DND-41 (cell line): ENCODE data around the gene AGAP2.

Experiments
- ATAC-seq: fragments of 200-7000 bp; cut with Tn5 transposase; 3 replicates; pipeline ENCODE4 v1.9.1; 2021; ENCODE audit warnings: low read depth; ENCODE audit not compliant: insufficient read depth
- DNase-seq: peaks from one replicate; pipeline ENCODE4 v3.0.0-alpha.2; 2020
- H2AFZ ChIP-seq: 2 replicates; pipeline ENCODE4 v1.6.0; 2012; ENCODE audit warnings: low read depth, low read length
- H3K27ac ChIP-seq: 2 replicates; pipeline ENCODE4 v1.5.1; 2012; ENCODE audit warnings: low read length, inconsistent platforms
- H3K27me3 ChIP-seq: fragments of 200-600 bp; sonication (generic); 2 replicates; pipeline ENCODE4 v1.6.0; 2012; ENCODE audit warnings: low read length, mild to moderate bottlenecking, inconsistent platforms; ENCODE audit not compliant: insufficient read depth, poor library complexity
- H3K36me3 ChIP-seq: 2 replicates; pipeline ENCODE4 v1.5.1; 2012; ENCODE audit warnings: low read length, inconsistent platforms; ENCODE audit not compliant: insufficient read depth
- H3K4me1 ChIP-seq: 2 replicates; pipeline ENCODE4 v1.5.1; 2012; ENCODE audit warnings: mild to moderate bottlenecking, low read length; ENCODE audit not compliant: insufficient read depth
- H3K4me2 ChIP-seq: 2 replicates; pipeline ENCODE4 v1.6.0; 2012; ENCODE audit warnings: mild to moderate bottlenecking, moderate library complexity, low read length, inconsistent platforms; ENCODE audit not compliant: insufficient read depth
- H3K4me3 ChIP-seq, 2 experiments: fragments of 200-600 bp in 1 of 2; shearing (Covaris generic) in 1 of 2; 2 replicates each; pipeline ENCODE4 v1.5.1; 2012 to 2016; ENCODE audit warnings: inconsistent platforms in 2 of 2, low read length in 2 of 2, mild to moderate bottlenecking in 2 of 2, low read depth in 1 of 2, moderate library complexity in 1 of 2
- H3K79me2 ChIP-seq: 2 replicates; pipeline ENCODE4 v1.6.0; 2012; ENCODE audit warnings: low read length, inconsistent platforms; ENCODE audit not compliant: insufficient read depth
- H3K9ac ChIP-seq: 2 replicates; pipeline ENCODE4 v1.6.0; 2012; ENCODE audit warnings: low read depth, mild to moderate bottlenecking, inconsistent platforms, low read length, moderate library complexity
- H3K9me3 ChIP-seq: 2 replicates; pipeline ENCODE4 v1.5.1; 2012; ENCODE audit warnings: low read length, moderate library complexity, mild to moderate bottlenecking, inconsistent platforms; ENCODE audit not compliant: insufficient read depth, severe bottlenecking
- H4K20me1 ChIP-seq: 2 replicates; pipeline ENCODE4 v1.6.0; 2012; ENCODE audit warnings: low read length; ENCODE audit not compliant: insufficient read depth
- EZH2 ChIP-seq: IDR thresholded peaks from 3 replicates; pipeline ENCODE4 v1.6.1; 2012; ENCODE audit warnings: borderline replicate concordance, low read depth, mild to moderate bottlenecking, moderate library complexity, low read length, inconsistent platforms; ENCODE audit not compliant: severe bottlenecking
- TF ChIP-seq, protein P1 (sequence below): IDR thresholded peaks from 2 replicates; pipeline ENCODE4 v1.5.1; 2012; ENCODE audit warnings: borderline replicate concordance, low read length, moderate library complexity, mild to moderate bottlenecking; ENCODE audit not compliant: poor library complexity, severe bottlenecking; ENCODE audit errors: extremely low read depth

The AGAP2 gene

DNA sequence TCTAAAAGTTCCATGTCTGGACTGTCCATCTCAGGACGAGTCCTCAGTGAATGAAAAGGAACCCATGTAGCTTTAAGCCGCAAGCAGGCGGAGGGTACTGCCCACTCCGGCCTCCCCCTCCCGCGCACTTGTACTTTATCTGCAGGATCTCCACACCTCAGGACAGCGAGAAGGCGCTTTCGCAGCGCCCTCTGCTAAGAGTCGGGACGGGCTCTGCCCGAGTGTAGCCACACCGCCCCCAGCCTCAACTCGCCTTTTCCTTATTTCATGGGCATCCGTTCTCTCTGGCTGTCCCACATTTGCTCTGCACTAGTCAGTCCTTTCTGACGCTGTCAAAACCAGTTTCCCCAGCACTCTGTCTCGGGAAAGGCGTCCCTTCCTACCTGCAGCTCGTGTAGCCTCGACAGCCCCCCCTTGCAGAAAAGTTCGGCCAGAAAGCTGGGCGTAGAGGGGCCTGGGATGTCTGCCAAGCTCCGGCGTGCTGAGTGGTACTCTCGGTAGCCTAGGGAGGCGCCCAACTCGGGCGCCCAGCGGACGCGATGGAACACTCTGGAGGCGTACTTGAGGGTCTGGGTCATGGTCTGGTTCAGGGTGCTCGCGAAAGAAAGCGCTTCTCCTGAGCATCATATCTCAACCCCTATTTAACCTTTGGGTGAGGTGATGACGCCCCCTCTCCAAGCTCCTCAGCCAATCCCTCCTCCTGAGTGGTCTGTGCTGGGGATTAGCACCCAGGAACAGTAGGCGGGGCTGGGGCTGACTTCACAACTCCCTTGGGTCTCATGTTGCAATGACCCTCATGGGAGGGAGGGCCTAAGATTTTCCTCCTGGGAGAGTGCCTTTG lies 28.1 kb upstream of the AGAP2 start, which contains the start of gene CYP27B1:
CYP27B1 (minus strand) TSS at position 615 of the 841 bp plus-strand sequence; CDS start at position 578, 37 bp downstream.
- no peak within 1 kb of the TSS for H3K4me3 ChIP-seq
- peaks cover 29% of the 10 kb centered on the region for H3K36me3 ChIP-seq
- no peak for DNase-seq
- peaks cover 12% of the 10 kb centered on the region for H3K4me1 ChIP-seq
- peak within 1 kb of the TSS; percentile 6; the same call in 1 of the 2 replicates for H3K9ac ChIP-seq
- no peaks in the 10 kb centered on the region for H3K27me3 ChIP-seq
- no peaks in the 10 kb centered on the region for H4K20me1 ChIP-seq
- no peak within 1 kb of the TSS for H3K27ac ChIP-seq
- H3K4me2 ChIP-seq: no peak within 1 kb of the TSS
- TF ChIP-seq, protein P1, sequence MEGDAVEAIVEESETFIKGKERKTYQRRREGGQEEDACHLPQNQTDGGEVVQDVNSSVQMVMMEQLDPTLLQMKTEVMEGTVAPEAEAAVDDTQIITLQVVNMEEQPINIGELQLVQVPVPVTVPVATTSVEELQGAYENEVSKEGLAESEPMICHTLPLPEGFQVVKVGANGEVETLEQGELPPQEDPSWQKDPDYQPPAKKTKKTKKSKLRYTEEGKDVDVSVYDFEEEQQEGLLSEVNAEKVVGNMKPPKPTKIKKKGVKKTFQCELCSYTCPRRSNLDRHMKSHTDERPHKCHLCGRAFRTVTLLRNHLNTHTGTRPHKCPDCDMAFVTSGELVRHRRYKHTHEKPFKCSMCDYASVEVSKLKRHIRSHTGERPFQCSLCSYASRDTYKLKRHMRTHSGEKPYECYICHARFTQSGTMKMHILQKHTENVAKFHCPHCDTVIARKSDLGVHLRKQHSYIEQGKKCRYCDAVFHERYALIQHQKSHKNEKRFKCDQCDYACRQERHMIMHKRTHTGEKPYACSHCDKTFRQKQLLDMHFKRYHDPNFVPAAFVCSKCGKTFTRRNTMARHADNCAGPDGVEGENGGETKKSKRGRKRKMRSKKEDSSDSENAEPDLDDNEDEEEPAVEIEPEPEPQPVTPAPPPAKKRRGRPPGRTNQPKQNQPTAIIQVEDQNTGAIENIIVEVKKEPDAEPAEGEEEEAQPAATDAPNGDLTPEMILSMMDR: no peak
- TF ChIP-seq EZH2: no peak
- ATAC-seq: no peak
- no peak within 1 kb of the TSS for H2AFZ ChIP-seq
- H3K9me3 ChIP-seq: no peaks in the 10 kb centered on the region
- H3K79me2 ChIP-seq: peaks cover 10% of the 10 kb centered on the region

DNA sequence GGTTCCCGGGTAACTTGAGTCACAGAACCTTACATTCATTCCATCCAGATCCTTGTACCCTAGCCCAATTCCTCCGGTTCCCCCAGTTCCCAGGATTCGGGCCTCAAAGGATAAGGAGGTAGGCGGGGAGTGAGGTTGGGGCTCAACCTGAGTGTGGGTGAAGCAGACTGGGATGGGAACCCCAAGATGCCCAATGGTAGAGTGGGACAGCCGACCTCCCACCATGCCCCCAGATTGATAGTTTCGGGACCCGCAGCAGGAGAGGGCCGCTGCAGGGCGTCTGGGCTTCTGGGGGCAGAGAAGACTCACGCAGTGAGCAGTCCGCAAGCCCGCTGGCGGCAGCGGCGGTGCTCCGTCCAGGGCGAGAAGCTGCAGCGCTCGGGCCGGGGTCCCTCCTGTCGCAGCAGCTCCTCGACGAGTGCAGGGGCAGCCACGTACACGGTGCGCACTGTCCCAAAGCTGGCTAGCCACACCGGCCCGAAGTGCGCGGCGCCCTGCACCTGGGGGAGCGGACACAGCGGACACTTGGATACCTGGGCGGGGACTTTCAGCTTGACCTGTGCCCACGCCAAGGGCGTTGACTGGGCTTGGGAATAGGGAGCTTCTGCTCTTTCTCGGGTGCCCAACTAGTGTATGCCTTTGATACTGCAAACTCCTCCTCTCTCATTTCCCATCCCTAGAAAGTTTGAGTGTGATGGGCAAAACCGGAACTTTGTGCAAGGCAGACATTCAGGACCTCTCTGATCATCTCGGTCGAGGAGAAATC lies 27.3 kb upstream of the AGAP2 start:
- Histone ChIP-seq H3K36me3 (peaks cover 28% of the 10 kb centered on the region), H3K4me3 (no peak overlapping the region), H3K4me2 (no peak overlapping the region), H2AFZ (no peak overlapping the region), H3K27ac (no peak overlapping the region), H4K20me1 (peaks cover under 1% of the 10 kb centered on the region; the same call in 1 of the 2 replicates), H3K4me1 (peaks cover 6% of the 10 kb centered on the region), H3K9ac (no peak overlapping the region), H3K9me3 (no peaks in the 10 kb centered on the region), H3K27me3 (no peaks in the 10 kb centered on the region), H3K79me2 (peaks cover 3% of the 10 kb centered on the region; the same call in 1 of the 2 replicates)
- no peak for TF ChIP-seq EZH2
- TF ChIP-seq, protein P1: no peak
- ATAC-seq (no peak), DNase-seq (no peak)

DNA sequence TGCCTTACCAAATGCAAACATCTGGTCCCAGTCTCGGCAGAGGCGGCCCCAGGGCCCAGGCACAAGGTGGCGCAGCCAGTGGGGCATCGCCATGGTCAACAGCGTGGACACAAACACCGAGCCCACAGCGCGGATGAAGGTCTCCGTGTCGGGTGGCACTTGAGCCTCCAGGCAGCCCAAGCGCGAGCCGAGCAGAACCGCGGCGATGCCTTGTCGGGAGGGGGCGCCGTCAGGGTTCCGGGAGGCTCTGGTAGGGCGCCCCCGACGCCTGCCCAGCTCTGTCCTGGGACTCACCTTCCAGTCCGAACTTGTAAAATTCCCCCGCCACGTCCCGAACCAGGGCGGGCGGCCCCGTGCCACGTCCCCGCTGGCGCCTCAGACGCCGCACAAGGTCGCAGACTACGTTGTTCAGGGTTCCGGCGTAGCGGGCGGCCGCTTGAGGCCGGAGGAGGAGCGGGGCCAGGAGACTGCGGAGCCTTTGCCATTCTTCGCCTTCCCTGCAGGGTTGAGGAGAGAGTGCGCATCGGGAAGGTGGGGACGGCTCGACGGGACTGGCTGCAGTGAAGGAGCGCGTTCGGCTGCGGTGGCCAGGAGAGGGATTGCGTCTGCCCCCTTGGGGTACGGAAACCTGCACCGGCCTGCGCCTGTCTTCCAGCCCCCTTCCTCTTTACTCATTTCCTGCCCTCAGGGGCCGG lies 26.6 kb upstream of the AGAP2 start:
- Histone ChIP-seq H3K4me1 (no peaks in the 10 kb centered on the region), H3K9ac (no peak overlapping the region), H4K20me1 (peaks cover 8% of the 10 kb centered on the region; the same call in 1 of the 2 replicates), H3K27me3 (no peaks in the 10 kb centered on the region), H3K36me3 (peaks cover 28% of the 10 kb centered on the region), H3K4me3 (no peak overlapping the region), H3K9me3 (no peaks in the 10 kb centered on the region), H3K4me2 (no peak overlapping the region), H3K27ac (no peak overlapping the region), H3K79me2 (no peaks in the 10 kb centered on the region), H2AFZ (no peak overlapping the region)
- ATAC-seq: no peak
- no peak for DNase-seq
- TF ChIP-seq, protein P1: no peak
- no peak for TF ChIP-seq EZH2
